Measurements from ENCODE around the gene DNAJC18. TPM values are rescaled to one million over a fixed set of nuclear protein-coding genes. Genes with fewer than 3 reads are reported as not detected.
A peak's percentile ranks its signal among the peaks of the same experiment; 100 is the strongest.

DNAJC18 gene
- total RNA-seq, 2 donors from 2014 or later = 6.9 to 16.7 TPM

- no peak for TF ChIP-seq CTCF (IDR thresholded peaks at IDR 0.05)
- no peak for ATAC-seq (ENCODE audit: insufficient number of reproducible peaks, low FRiP score, low read depth)
- Histone ChIP-seq H3K27ac (no peak overlapping the region), H3K36me3 (no peaks in the 10 kb centered on the region), H3K9me3 (no peaks in the 10 kb centered on the region), H3K4me1 (ENCODE audit: control insufficient read depth in 1 of 2, low read depth in 2 of 2) (peaks cover 13 to 36% of the 10 kb centered on the region in 2 donors), H3K4me3 (no peak overlapping the region), H3K27me3 (replicated peaks; ENCODE audit: insufficient read depth) (no peaks in the 10 kb centered on the region)
- no peak for DNase-seq (ENCODE audit: low spot score)
Measured at GRCh38 chr5:139406963-139407362, 32.4 kb downstream of the DNAJC18 start.

GRCh38 chr5:139404484-139404840 is 34.9 kb downstream of the DNAJC18 start:
- Histone ChIP-seq H3K4me3 (peak overlapping the region; percentile 67), H3K4me1 (ENCODE audit: control insufficient read depth in 1 of 2, low read depth in 2 of 2) (peaks cover 4 to 18% of the 10 kb centered on the region in 2 donors), H3K27me3 (replicated peaks; ENCODE audit: insufficient read depth) (no peaks in the 10 kb centered on the region), H3K27ac (peak overlapping the region; percentile 82 to 86), H3K36me3 (no peaks in the 10 kb centered on the region), H3K9me3 (no peaks in the 10 kb centered on the region)
- DNase-seq (ENCODE audit: low spot score) (no peak), ATAC-seq (ENCODE audit: insufficient number of reproducible peaks, low FRiP score, low read depth) (no peak)
- TF ChIP-seq CTCF (IDR thresholded peaks at IDR 0.05) = no peak

GRCh38 chr5:139403787-139404483 is 35.4 kb downstream of the DNAJC18 start, which contains the start of gene SPATA24:
Gene SPATA24, minus strand, starts transcription at chr5:139404089. Its CDS starts 29 bp downstream, at chr5:139404060.
- Histone ChIP-seq H3K27ac (peak within 1 kb of the TSS; percentile 82 to 86), H3K27me3 (replicated peaks; ENCODE audit: insufficient read depth) (no peaks in the 10 kb centered on the region), H3K9me3 (no peaks in the 10 kb centered on the region), H3K4me1 (ENCODE audit: control insufficient read depth in 1 of 2, low read depth in 2 of 2) (peaks cover 4 to 18% of the 10 kb centered on the region in 2 donors), H3K4me3 (peak within 1 kb of the TSS; percentile 67), H3K36me3 (no peaks in the 10 kb centered on the region)
- peak; percentile 95 for DNase-seq (ENCODE audit: low spot score)
- peak; percentile 93 for ATAC-seq (ENCODE audit: insufficient number of reproducible peaks, low FRiP score, low read depth)
- TF ChIP-seq CTCF (IDR thresholded peaks at IDR 0.05) = no peak

GRCh38 chr5:139403418-139403786 is 35.9 kb downstream of the DNAJC18 start:
- DNase-seq (ENCODE audit: low spot score) = no peak
- TF ChIP-seq CTCF (IDR thresholded peaks at IDR 0.05) = no peak
- ATAC-seq (ENCODE audit: insufficient number of reproducible peaks, low FRiP score, low read depth) = no peak

GRCh38 chr5:139402561-139403158 is 36.7 kb downstream of the DNAJC18 start:
- TF ChIP-seq CTCF (IDR thresholded peaks at IDR 0.05) = no peak
- Histone ChIP-seq H3K4me1 (ENCODE audit: control insufficient read depth in 1 of 2, low read depth in 2 of 2) (peaks cover 4 to 18% of the 10 kb centered on the region in 2 donors), H3K27ac (peak overlapping the region; percentile 82 to 86), H3K27me3 (replicated peaks; ENCODE audit: insufficient read depth) (no peaks in the 10 kb centered on the region), H3K9me3 (no peaks in the 10 kb centered on the region), H3K36me3 (no peaks in the 10 kb centered on the region), H3K4me3 (no peak overlapping the region)
- DNase-seq (ENCODE audit: low spot score) (no peak), ATAC-seq (ENCODE audit: insufficient number of reproducible peaks, low FRiP score, low read depth) (no peak)

More at GRCh38 chr5:139403418-139403786, 35.9 kb downstream of the DNAJC18 start:
- Histone ChIP-seq H3K27ac (peak overlapping the region; percentile 82 to 86), H3K9me3 (no peaks in the 10 kb centered on the region), H3K36me3 (no peaks in the 10 kb centered on the region), H3K27me3 (replicated peaks; ENCODE audit: insufficient read depth) (no peaks in the 10 kb centered on the region), H3K4me3 (peak overlapping the region; percentile 67), H3K4me1 (ENCODE audit: control insufficient read depth in 1 of 2, low read depth in 2 of 2) (peaks cover 4 to 18% of the 10 kb centered on the region in 2 donors)
